HG03066 (cell line): ENCODE data around the gene SGSM2.

Experiments
- ATAC-seq: cut with Tn5 transposase; IDR thresholded peaks from one replicate; pipeline ENCODE4 v1.9.1; 2021; ENCODE audit warnings: low read depth; ENCODE audit not compliant: unreplicated experiment

The SGSM2 gene

DNA sequence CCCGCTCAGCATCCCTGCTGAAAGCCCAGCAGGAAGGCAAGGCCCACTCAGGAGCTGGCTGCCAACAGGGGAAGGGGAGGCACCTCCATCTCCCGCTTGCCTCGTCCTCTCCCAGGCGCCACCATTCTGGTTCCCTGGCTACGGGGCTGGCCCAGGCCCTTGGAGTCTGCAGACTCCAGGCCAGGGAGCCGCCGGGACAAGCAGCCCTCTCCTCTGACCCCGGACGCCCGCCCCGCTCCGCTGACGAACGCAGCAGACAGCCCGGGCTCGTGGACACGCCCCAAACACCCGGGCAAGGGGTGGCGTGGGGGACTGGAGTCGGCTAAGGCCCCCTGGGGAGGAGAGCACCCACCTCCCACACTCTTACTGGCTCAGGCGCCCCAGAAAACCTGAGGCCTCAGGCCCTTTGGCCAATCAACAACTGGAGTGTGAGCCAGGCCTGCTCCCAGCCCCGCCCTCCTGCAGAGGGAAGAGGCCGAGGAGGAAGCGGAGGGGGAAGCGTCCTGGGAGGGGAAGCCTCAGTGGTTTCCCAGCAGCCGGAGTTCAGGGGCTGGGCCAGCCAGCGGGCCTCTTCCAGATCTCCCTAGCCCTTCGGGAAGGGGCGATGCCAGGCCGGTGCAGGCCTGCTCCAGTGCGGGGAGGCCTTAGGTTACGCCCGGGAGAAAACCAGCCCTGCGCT lies 59.4 kb downstream of the SGSM2 start:
- ATAC-seq, result no peak

DNA sequence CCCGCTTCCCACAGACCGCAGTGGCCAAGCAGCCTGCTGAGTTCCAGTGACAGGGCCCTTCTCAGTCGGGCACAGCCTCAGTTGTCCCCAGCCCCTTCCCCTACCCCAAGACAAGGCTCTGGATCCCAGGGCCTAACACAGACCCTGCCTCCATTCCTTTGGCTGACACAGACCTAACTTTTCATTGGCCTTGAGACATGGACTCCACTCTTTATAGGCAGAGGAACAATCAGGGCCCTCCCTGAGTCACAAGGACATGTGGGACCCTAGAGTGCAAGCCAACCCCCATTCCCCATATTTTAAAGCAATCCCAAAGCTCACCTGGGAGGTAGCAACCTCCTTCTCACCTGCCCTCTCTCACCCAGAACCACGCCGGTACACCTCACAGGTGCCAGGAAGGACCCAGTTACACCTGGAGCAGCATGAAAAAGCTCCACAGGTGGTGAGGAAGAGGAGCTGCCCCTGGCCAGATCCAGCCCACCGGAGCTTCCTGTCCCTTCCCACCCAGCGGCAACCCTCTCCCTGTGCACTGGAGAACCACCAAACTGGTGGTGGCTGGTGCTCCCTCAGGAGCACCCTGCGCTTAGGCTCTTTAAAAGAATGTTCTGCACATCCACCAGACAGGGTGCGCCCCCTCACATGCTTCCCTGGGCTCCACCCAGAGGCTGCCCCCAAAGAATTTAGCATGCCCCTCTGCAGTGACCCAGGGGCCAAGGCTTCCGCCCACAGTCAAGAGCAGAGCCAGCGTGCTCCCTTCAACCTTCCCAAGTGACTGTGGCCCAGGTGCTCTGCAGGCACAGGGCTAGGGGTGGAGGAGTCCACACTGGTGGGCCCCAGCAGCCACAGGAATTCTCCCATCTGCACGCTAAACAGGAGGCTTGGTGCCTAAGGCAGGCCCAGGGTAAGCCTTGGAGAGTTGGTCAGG lies 60.2 kb downstream of the SGSM2 start:
- ATAC-seq, result no peak

DNA sequence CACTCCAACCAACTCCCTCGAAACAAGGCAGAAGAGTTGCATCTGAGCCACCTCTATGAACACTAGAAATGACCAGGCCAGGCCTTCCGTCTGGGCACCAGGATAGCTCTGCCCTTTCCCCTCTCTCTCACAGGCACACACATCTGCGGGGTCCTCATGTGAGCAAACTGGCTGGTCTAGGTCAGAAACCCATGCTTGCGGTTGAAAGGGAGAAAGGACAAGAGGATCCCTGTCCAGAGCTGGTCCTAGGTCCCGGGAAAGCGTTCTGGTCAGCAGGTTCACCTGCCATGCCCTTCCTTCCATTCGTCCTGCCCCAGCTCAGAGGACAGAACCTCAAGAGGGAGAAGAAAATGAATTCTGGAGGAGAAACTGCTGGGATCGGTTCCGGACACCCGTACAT lies 60.9 kb downstream of the SGSM2 start:
- ATAC-seq, result no peak

DNA sequence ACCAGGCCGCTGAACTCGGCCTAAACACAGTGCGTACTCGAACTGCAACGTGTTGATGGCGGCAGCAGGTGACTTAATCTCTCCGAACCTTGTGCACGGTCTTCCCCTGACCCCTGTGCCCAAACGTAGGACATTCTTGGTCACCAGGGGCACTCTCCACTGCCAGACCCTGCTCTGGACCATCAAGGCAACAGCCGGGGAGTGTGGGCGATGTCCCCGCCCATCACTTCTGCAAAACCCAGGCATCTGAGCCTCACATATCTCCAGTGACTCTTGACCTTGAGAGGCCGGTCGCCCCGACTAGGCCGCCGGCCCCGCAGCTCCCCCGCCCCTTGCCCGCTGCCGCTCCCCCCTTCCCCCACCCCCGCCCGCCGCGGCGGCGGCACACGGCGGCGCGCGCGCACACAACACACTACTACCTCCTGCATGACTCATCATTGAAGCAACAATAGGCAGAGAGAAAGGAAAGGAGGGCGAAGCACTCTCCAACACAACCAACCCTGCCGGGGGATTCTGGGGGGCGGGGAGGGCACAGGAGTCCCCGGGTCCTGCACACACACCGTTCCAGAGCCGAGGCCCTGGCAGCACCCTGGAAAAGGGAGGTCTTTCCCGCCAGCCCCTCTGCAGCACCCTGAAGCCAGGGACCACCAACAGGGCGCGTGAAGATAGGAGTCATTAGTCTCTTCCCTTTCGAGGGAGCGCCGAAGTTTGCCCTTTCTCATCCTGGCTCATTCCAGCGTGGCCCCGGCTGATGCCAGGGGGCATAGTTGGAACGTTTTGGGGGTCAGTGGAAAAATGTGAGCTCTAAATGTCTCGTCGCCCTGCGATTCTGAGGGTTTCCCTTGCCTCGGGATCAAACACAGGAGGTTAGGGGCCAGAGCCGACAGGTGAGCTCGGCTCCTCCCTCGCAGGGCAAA lies 61.6 kb downstream of the SGSM2 start:
- ATAC-seq, result no peak

DNA sequence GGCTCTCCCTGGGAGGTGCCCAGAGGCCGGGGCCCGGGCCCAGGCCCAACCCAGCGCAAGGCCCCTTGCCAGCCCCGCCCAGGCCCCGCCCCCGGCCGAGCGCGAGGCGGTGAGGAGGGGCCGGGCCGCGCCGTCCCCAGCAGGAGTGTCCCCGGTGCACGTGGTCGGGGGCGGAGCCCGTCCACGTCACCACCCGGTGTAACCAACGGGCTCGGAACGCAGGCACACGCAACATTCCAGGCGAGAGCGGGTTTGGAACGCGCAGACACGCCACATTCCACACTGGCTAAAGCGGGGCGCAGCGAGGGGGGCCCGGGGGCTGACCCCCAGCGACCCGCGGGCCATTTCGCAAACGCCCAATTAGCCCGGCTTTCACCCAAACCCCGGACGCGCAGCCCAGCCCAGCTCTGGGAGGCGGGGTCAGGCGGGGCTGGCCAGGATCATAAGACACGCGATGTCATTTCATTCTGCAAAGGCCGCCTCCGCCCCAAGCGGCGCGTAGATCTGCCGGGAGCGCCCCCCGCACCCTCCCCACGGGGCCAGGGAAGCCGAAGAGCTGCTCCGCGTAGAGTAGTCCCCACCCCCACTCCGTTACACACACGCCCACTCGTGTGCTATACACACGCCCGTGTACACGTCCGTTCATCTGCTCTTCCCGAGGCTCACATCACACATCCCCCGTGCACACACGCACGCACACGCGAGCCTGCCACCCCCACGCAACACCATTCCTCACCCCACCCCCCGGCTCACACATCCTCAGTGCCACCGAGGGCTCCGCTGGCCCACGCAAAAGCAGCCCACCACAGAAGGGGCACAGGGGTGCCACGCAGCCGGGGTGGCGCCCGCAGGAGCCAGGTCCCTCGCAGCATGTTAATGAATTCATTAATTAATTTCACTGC lies 62.5 kb downstream of the SGSM2 start:
- no peak for ATAC-seq

DNA sequence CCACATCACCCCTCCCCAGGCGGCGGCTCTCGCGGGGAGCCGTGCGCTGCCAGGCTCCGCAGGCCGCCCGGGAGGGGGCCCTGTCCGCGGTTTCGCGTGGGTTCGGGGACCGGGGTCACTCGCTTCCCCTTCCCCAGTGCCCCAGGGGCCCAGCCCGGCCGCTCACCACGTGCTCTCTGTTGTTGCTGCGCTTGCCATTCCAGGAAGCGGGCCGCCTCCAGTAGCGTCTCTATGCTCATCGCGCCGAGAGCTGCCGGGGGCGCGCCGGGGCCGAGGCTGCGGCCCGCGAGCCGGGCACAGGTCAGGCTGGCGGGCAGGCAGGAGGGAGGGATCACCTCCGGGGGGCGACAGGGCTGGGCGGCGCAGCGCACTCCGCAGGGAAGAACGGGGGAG lies 63.2 kb downstream of the SGSM2 start:
- ATAC-seq, result no peak

DNA sequence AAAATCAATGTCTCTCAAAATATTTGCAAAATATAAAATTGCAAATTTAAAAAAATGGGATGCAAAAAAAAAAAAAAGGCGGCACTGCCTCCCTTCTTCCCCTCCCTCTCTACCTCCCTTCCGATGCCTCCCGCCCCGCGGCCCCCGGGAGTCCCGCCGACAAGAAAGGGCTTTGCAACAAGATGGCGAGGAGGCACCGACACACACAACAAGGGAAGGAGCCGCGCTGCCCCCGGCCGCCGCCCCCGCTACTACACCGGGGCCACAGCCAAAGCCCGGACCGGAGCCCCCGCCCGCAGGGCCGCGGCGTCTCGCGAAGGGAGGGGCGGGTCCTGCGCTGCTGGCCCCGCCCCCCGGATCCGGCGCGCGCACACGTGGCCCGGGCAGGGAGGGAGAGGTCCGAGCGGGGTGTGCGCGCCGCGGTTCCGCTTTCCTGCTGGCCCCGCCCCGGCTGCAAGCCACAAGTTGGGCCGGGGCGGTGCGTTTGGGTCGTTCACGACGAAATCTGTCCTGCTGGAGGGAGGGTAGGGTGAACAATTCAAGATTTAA lies 63.6 kb downstream of the SGSM2 start, which contains the start of gene MNT:
Gene MNT (minus strand): TSS at position 184 of the 549 bp plus-strand sequence. CDS start 348 bp downstream, outside the sequence.
- peak; percentile 31 for ATAC-seq

DNA sequence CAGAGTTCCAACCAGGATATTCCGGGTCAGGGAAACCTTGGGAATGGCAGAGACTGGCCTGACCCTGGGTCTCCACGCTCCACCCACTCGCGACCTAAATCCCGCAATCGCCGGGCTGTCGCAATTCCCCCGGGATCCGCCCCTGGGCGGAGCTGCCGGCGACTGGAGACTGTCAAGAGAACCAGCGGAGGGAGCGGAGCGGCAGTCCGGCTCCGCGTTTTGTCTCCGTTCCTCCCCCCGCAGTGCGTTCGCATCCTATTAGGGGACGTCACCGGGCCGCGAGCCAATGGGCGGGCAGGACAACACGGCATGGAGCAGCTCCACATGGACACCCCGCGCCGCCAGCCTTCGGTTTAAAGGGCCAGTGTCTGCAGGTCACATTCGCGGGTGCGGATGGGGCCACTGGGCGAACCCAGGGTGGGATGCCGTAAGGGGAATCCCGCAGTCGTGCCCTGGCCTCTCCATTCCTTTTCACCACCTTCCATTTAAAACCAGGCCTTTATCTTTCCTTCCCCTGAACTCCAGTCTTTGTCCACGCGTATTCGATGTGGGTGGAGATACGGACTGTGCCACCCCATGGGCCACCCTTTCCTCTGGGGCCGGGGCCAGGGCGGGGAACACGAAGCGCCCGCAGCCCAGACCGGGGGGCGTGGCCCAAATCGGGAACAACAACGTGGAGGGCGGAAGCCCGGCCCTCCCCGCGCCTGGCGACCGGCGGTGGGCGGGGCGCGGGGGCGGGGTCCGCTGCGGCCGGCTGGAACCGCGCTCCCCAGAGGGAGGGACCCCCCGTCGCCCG lies 64.3 kb downstream of the SGSM2 start:
- peak; percentile 46 for ATAC-seq

DNA sequence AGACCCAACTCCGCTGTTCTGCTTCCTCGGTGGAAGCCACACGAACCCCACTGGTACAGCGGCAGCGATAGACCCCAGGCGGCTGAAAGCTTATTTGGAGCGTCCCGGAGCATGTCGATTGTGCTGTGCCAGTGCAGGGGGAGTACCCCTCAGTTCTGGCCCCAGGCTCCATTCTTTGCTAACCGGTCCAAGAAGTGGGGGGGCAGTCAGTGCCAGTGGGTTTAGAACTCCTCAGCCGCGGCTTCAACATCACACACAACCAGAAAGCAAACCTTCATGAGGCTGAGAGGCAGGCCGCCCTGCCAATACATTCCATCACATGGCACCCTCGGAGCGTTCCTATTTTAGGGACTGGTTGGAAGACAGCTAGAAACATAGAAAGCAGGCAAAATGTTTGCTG lies 65.2 kb downstream of the SGSM2 start:
- ATAC-seq, result no peak

DNA sequence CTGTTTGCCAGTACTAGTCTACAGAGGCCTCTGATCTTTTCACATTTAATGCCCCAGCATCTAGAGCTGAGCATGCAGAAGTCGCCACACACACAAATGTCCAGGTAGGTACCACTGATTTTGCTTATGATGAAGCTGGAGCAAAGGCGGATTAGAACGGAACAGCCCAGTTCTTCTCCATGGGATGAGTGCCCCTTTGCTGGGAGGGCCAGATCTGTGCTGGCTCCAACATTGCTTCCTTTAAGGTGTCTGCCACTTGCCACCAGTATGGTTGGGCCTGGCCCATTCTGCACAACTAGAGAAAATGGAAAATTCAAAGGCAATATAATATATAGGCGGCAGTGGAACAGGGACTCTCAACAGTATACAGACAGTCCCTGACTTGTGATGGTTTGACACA lies 65.7 kb downstream of the SGSM2 start:
- ATAC-seq, result no peak

DNA sequence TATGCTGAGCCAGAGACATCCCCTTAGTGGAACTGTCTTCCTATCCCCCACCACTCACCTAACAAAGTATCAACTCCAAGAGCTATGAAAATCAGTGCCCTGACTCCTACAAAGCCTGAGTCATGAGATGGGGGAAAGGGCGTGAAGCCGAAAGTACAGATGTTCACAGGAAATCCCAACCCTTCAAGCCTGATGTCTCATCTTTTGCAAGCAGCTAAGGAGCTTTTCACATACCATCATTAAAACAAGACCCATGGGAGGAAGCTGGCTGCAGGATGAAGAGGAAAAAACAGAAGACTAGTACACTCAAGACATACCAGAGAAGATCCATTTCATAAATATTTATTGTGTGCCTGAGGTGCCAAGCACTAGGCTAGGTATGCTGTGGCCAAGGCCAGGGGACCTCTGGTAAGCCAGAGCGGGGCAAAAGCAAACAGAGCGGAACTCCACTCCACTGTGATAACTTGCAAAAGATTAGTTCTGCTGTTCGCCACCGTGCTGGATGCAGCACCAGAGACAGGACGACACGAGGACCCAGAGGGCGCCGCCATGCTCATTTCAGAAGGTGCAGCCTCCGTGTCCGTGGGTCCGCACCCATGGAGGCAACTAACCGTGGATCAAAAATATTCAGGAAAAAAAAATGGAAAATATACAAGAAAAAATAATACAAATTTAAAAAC lies 68.1 kb downstream of the SGSM2 start:
- ATAC-seq, result no peak

DNA sequence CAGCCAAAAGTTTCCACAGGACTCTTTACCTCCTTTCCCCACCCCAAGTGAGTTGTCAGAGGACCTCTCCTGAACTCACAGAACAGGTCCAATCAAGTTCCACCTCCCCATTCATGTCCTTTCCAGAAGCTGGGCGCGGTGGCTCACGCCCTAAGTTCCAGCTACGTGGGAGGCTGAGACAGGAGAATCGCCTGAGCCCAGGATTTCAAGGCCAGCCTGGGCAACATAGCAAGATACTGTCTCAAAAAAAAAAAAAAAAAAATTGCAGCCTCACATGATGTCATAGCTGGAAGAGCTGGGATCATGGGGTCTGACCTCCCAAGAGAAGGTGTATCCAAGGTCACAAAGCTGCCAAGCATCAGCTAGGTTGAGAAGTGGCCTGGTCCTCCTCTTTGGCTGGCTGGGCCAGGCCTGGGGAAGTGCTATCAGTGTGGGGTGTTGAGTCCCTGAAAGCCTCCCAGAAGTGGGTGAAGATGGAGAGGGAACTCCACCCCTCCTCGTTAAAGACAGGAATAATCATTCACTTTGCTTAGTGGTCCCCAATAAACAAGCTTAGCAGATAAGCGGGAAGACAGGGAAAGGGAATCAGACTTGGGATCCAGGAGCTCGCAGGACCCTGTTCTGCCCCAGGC lies 69.1 kb downstream of the SGSM2 start:
- no peak for ATAC-seq

DNA sequence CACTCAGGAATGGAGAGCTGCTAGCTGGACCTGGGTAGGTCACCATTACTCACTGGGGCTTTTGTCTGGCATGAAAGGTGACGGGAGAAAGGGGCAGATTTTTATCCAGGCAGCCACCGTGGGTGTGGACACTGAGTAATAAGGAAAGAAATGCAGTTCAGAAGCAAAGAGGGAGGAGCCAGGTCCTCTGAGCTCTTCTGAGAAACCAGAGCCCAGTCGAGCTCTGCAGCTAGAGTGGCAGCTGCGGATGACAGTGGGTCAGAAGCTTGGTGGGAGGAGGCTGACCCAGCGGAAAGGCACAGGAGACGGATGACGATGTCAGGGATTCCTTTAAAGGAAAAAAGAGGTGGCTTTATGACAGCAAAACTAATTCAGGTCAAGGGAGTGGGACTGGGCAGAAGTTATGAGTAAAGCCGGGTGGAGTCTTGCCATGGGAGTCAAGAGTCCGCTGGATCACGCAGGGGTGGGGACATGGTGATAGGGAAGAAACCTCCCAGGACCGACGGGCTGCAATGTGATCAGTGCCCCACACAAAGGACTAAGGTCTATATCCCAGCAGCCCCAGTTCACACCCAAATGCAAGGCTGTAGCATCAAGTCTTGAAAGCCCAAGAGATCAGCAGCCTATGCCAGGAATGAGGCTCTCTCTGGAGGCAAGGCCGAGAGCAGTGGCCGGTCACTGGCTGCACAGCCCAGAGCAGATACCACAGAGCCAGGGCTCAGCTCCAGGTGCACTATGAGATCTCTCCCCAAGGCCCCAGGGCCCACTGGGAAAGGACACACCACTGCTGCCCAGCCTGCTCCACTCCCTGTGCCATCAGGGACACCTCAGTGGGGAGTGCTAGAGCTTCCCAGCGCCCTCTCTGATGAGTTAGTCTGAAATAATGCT lies 69.8 kb downstream of the SGSM2 start:
- no peak for ATAC-seq

DNA sequence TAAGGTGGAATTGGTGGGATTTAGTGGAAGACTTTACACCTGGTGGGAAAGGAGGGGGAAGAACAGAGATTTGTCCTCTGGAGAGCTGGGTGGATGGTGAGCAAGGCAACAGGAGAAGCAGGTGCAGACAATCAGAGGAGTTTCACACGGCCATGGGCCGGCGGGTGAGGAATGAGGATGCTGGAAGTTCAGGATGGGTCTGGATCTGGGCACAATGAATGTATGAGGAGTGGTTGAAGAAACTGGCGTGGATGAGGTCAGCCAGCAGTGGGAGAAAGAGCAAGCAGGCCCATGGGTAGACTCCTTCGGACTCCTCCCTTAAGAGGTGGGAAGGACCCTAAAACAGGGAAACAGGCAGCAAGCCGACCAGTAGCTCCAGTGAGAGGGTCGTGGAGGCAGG lies 73.7 kb downstream of the SGSM2 start:
- no peak for ATAC-seq

DNA sequence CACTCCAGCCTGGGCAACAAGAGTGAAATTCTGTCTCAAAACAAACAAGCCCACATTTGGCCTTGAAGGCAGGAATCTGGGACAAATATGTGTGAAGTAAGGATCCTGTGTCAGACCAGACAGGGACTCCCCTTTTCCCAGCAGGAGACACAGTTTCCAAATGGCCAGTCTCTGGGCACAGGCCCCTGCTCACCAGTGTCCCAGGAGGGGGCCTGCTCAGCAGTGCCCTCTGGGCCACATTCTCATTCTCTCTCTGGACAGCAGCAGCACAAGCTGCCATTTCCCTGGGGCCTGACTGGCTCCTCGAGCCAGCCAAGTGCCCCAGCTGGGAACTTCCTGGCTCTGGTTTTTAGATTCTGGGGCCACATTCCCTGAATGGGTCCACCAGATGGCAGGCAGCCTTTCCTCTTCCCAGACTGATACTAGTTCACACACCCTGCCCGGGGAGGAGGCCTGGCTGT lies 75.3 kb downstream of the SGSM2 start:
- no peak for ATAC-seq

DNA sequence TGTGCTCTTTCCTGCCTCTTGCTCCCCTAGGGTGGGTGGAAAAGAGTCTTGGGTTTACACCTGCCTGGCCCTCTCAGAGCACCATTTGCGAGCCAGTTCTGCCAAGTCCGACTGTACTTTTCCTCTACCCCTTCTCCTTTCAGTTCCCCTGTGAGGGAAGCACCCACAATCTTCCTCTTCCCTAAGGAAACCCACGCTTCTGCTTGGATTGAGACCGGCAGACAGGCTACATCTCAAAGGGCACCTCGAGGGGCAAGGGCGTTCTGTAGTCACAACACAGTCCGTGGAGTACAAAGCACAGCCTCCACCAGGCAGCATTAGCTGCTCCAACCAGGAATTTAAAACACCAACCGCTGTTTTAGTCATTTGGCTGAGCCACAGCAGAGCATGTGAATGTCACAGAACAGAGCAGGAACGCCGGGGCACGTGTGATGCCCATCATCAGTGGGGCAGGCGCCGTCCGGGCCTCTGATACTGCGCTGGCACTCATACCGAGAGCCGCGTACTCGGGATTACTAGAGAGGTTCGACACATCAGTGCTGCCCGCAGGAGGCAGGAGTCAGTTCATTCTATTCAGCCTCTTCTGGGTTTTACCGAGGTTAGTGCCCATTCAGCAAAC lies 77.3 kb downstream of the SGSM2 start:
- no peak for ATAC-seq
